Measurements from ENCODE around the gene PTPRN2. TPM values are rescaled to one million over a fixed set of nuclear protein-coding genes. Genes with fewer than 3 reads are reported as not detected.

The PTPRN2 gene
- total RNA-seq, 1 experiment from 2014 or later = 0.11 TPM

GRCh38 chr7:157874208-157874816 is 713.3 kb downstream of the PTPRN2 start:
- Histone ChIP-seq H3K9me3 (ENCODE audit: low read depth, low read length, poor library complexity, severe bottlenecking) (peaks cover 5% of the 10 kb centered on the region), H3K27ac (ENCODE audit: low read depth, low read length, poor library complexity, severe bottlenecking) (no peak overlapping the region), H3K36me3 (ENCODE audit: insufficient read depth, low read length, poor library complexity, severe bottlenecking) (no peaks in the 10 kb centered on the region), H3K4me3 (ENCODE audit: low read depth, low read length, poor library complexity, severe bottlenecking) (no peak overlapping the region), H3K4me1 (ENCODE audit: insufficient read depth, low read length, poor library complexity, severe bottlenecking) (no peaks in the 10 kb centered on the region), H3K27me3 (replicated peaks; ENCODE audit: insufficient read depth, low read depth, low read length, poor library complexity) (peaks cover 4% of the 10 kb centered on the region)
- intact Hi-C loops (cut with micrococcal nuclease; ENCODE audit: unreplicated experiment) = no loop called here
- TF ChIP-seq CTCF (conservative IDR thresholded peaks at IDR 0.05; ENCODE audit: low read depth, low read length) (no peak), EZH2 (IDR thresholded peaks at IDR 0.05; ENCODE audit: borderline replicate concordance, low read depth, low read length, poor library complexity, severe bottlenecking) (no peak)
- DNase-seq (ENCODE audit: low spot score) = no peak
- CTCF ChIA-PET = no interaction called here
- POLR2A ChIA-PET (ENCODE audit: low non-redundant PET) = no interaction called here
- no TSS peak for BruUV-seq (replicated peaks)

- Histone ChIP-seq H3K36me3 (ENCODE audit: insufficient read depth, low read length, poor library complexity, severe bottlenecking) (no peaks in the 10 kb centered on the region), H3K27ac (ENCODE audit: low read depth, low read length, poor library complexity, severe bottlenecking) (no peak overlapping the region), H3K9me3 (ENCODE audit: low read depth, low read length, poor library complexity, severe bottlenecking) (peaks cover 5% of the 10 kb centered on the region), H3K4me1 (ENCODE audit: insufficient read depth, low read length, poor library complexity, severe bottlenecking) (no peaks in the 10 kb centered on the region), H3K4me3 (ENCODE audit: low read depth, low read length, poor library complexity, severe bottlenecking) (no peak overlapping the region), H3K27me3 (replicated peaks; ENCODE audit: insufficient read depth, low read depth, low read length, poor library complexity) (peaks cover 4% of the 10 kb centered on the region)
- no TSS peak for BruUV-seq (replicated peaks)
- no peak for DNase-seq (ENCODE audit: low spot score)
- CTCF ChIA-PET = no interaction called here
- intact Hi-C loops (cut with micrococcal nuclease; ENCODE audit: unreplicated experiment) = no loop called here
- POLR2A ChIA-PET (ENCODE audit: low non-redundant PET) = no interaction called here
- TF ChIP-seq EZH2 (IDR thresholded peaks at IDR 0.05; ENCODE audit: borderline replicate concordance, low read depth, low read length, poor library complexity, severe bottlenecking) = no peak
- TF ChIP-seq CTCF (conservative IDR thresholded peaks at IDR 0.05; ENCODE audit: low read depth, low read length) = no peak
These were observed 714.0 kb downstream of the PTPRN2 start for GRCh38 chr7:157873664-157874063.

- Histone ChIP-seq H3K4me1 (ENCODE audit: insufficient read depth, low read length, poor library complexity, severe bottlenecking) (no peaks in the 10 kb centered on the region), H3K4me3 (ENCODE audit: low read depth, low read length, poor library complexity, severe bottlenecking) (no peak overlapping the region), H3K27ac (ENCODE audit: low read depth, low read length, poor library complexity, severe bottlenecking) (no peak overlapping the region), H3K36me3 (ENCODE audit: insufficient read depth, low read length, poor library complexity, severe bottlenecking) (no peaks in the 10 kb centered on the region), H3K9me3 (ENCODE audit: low read depth, low read length, poor library complexity, severe bottlenecking) (peaks cover 5% of the 10 kb centered on the region), H3K27me3 (replicated peaks; ENCODE audit: insufficient read depth, low read depth, low read length, poor library complexity) (peaks cover 4% of the 10 kb centered on the region)
- intact Hi-C loops (cut with micrococcal nuclease; ENCODE audit: unreplicated experiment) = no loop called here
- POLR2A ChIA-PET (ENCODE audit: low non-redundant PET) = no interaction called here
- DNase-seq (ENCODE audit: low spot score) = no peak
- CTCF ChIA-PET = no interaction called here
- BruUV-seq (replicated peaks) = no TSS peak
- no peak for TF ChIP-seq EZH2 (IDR thresholded peaks at IDR 0.05; ENCODE audit: borderline replicate concordance, low read depth, low read length, poor library complexity, severe bottlenecking)
- TF ChIP-seq CTCF (conservative IDR thresholded peaks at IDR 0.05; ENCODE audit: low read depth, low read length) = no peak
These were observed 714.4 kb downstream of the PTPRN2 start for GRCh38 chr7:157873181-157873580.

All from A673 (cell line).